ENCODE results near the gene GALNT14. TPM values are rescaled to one million over a fixed set of nuclear protein-coding genes. Genes with fewer than 3 reads are reported as not detected.

The GALNT14 gene
- total RNA-seq, 1 donor from 2014 or later, result 1.7 TPM

GRCh38 chr2:30971231-30972025 lies 166.8 kb downstream of the GALNT14 start:
- DNase-seq, result no peak

- DNase-seq, result no peak
Measured at GRCh38 chr2:30968660-30969397, 169.4 kb downstream of the GALNT14 start.

- DNase-seq, result no peak
Measured at GRCh38 chr2:30966786-30967185, 171.5 kb downstream of the GALNT14 start.

GRCh38 chr2:30965022-30965531 lies 173.2 kb downstream of the GALNT14 start:
- no peak for DNase-seq

- no peak for DNase-seq
Measured at GRCh38 chr2:30964334-30965005, 173.8 kb downstream of the GALNT14 start.

- no peak for DNase-seq
Measured at GRCh38 chr2:30963184-30963583, 175.1 kb downstream of the GALNT14 start.

- DNase-seq, result no peak
Measured at GRCh38 chr2:30960213-30960612, 178.0 kb downstream of the GALNT14 start.

GRCh38 chr2:30959653-30960052 lies 178.6 kb downstream of the GALNT14 start:
- no peak for DNase-seq

- no peak for DNase-seq
Measured at GRCh38 chr2:30958918-30959265, 179.3 kb downstream of the GALNT14 start.

GRCh38 chr2:30958193-30958917 lies 179.9 kb downstream of the GALNT14 start:
- DNase-seq, result no peak

GRCh38 chr2:30957591-30957990 lies 180.6 kb downstream of the GALNT14 start:
- DNase-seq, result no peak

- no peak for DNase-seq
Measured at GRCh38 chr2:30956995-30957394, 181.2 kb downstream of the GALNT14 start.

- no peak for DNase-seq
Measured at GRCh38 chr2:30955516-30956132, 182.6 kb downstream of the GALNT14 start.

- no peak for DNase-seq
Measured at GRCh38 chr2:30950339-30950738, 187.9 kb downstream of the GALNT14 start.

GRCh38 chr2:30949435-30949834 lies 188.8 kb downstream of the GALNT14 start:
- DNase-seq, result no peak

- DNase-seq, result no peak
Measured at GRCh38 chr2:30948857-30949256, 189.4 kb downstream of the GALNT14 start.

- no peak for DNase-seq
Measured at GRCh38 chr2:30948130-30948529, 190.1 kb downstream of the GALNT14 start.

- no peak for DNase-seq
Measured at GRCh38 chr2:30947686-30948085, 190.6 kb downstream of the GALNT14 start.

- DNase-seq, result no peak
Measured at GRCh38 chr2:30942419-30942818, 195.8 kb downstream of the GALNT14 start.

- DNase-seq, result no peak
Measured at GRCh38 chr2:30940839-30941238, 197.4 kb downstream of the GALNT14 start.

GRCh38 chr2:30939364-30939763 lies 198.9 kb downstream of the GALNT14 start:
- DNase-seq, result no peak

- no peak for DNase-seq
Measured at GRCh38 chr2:30938196-30938595, 200.0 kb downstream of the GALNT14 start.
